Upper lobe of left lung (tissue), 4 donors: Measurements from ENCODE around the gene TBXAS1.

Source experiments
- EP300 ChIP-seq, 4 donors: sonication (generic); formaldehyde crosslinking; IDR thresholded peaks; one replicate each; pipeline ENCODE4 v1.5.1; 2017; ENCODE audit warnings: antibody characterized with exemption in 4 of 4, control low read depth in 2 of 4
- POLR2A ChIP-seq, 4 donors: fragments of 450-650 bp; IDR thresholded peaks; one replicate each; pipeline ENCODE4 v1.5.1; 2016 to 2017; ENCODE audit warnings: antibody characterized with exemption in 4 of 4, mild to moderate bottlenecking in 2 of 4
- POLR2AphosphoS5 ChIP-seq, 2 donors: sonication (generic); formaldehyde crosslinking; IDR thresholded peaks; one replicate each; pipeline ENCODE4 v1.5.1; 2017; ENCODE audit warnings: antibody characterized with exemption in 2 of 2
- TF ChIP-seq, protein P1 (sequence below), 6 experiments: fragments of 450-650 bp in 4 of 6; fragments of 200-600 bp in 2 of 6; sonication (generic) in 2 of 6; IDR thresholded peaks; one replicate each; pipeline ENCODE4 v1.5.1; 2016 to 2019; ENCODE audit warnings: antibody characterized with exemption in 6 of 6

DNA sequence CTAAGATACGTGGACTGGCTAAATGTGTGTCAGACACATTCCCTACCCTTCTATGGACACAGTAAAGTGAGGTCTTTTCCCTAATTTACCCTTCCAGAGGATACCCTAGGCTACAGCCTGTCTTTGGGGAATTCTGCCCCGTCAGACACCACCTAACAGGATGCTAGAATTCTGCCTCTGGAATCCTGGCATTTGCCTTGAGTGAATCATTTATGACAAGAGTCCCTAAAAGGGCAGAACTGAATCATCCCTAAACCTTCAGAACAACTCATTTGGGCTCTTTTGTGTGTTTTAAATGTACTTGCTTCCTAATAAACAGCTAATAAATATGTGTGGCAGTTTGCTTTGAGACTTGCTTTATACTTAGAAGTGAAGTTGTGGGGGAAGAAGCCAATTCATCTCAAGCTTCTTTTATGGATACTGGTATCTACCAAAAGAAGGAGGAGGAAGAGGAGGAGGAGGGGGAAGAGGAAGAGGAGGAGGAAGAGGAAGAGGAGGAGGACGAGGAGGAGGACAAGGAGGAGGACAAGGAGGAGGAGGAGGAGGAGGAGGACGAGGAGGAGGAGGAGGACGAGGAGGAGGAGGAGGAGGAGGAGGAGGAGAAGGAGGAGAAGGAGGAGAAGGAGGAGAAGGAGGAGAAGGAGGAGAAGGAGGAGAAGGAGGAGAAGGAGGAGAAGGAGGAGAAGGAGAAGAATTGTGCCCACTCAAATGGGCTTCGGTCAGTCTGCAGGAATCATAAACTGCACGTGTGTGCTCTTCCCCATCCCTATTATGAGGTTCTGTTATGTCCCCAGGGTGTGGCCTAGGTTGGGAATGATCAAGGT lies 206.5 kb downstream of the TBXAS1 start:
- TF ChIP-seq POLR2AphosphoS5 (IDR thresholded peaks at IDR 0.05): no peak
- no peak for TF ChIP-seq POLR2A (IDR thresholded peaks at IDR 0.05)
- TF ChIP-seq, protein P1, sequence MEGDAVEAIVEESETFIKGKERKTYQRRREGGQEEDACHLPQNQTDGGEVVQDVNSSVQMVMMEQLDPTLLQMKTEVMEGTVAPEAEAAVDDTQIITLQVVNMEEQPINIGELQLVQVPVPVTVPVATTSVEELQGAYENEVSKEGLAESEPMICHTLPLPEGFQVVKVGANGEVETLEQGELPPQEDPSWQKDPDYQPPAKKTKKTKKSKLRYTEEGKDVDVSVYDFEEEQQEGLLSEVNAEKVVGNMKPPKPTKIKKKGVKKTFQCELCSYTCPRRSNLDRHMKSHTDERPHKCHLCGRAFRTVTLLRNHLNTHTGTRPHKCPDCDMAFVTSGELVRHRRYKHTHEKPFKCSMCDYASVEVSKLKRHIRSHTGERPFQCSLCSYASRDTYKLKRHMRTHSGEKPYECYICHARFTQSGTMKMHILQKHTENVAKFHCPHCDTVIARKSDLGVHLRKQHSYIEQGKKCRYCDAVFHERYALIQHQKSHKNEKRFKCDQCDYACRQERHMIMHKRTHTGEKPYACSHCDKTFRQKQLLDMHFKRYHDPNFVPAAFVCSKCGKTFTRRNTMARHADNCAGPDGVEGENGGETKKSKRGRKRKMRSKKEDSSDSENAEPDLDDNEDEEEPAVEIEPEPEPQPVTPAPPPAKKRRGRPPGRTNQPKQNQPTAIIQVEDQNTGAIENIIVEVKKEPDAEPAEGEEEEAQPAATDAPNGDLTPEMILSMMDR (IDR thresholded peaks at IDR 0.05): no peak
- no peak for TF ChIP-seq EP300 (IDR thresholded peaks at IDR 0.05)
